HepG2 (cell line): ENCODE data around the gene TRIM54. TPM values are rescaled to one million over a fixed set of nuclear protein-coding genes. Genes with fewer than 3 reads are reported as not detected.

ENCODE experiments used
- ATAC-seq: fragments of 200-7000 bp; cut with Tn5 transposase; 3 replicates; pipeline ENCODE4 v1.9.1; 2020; ENCODE audit warnings: mild to moderate bottlenecking, moderate library complexity
- BruUV-seq: library from RNA; stranded (reverse); fragments of 400-500 nt; replicated peaks from 2 replicates; lab custom pipeline; 2021; lab: Mats Ljungman, UMichigan
- CTCF ChIA-PET: fragments of 300-600 bp; formaldehyde crosslinking; extraction: SDS; loops from one replicate; lab custom pipeline; 2021; ENCODE audit warnings: low total read pairs, inconsistent platforms, low intra/inter-chr PET ratio; lab: Yijun Ruan, JAX
- POLR2A ChIA-PET: fragments of 350-600 bp; sonication (Branson Sonifier 250); formaldehyde crosslinking; loops from one replicate; lab custom pipeline; 2020; ENCODE audit warnings: antibody characterized with exemption, inconsistent platforms; lab: Yijun Ruan, JAX
- DNase-seq: peaks from one replicate; pipeline ENCODE4 v3.0.0-alpha.2; 2015; ENCODE audit warnings: low spot score
- FAIRE-seq: peaks from 3 replicates; lab custom pipeline; 2011; peaks lifted over from hg19 to GRCh38; lab: Jason Lieb, UNC
- H2AFZ ChIP-seq: one replicate; pipeline ENCODE4 v1.6.1; 2011; ENCODE audit warnings: low read length, inconsistent platforms
- H3K27ac ChIP-seq: fragments of 300-600 bp; 3 replicates; pipeline ENCODE4 v1.8.0; 2011; ENCODE audit warnings: mixed run types, mild to moderate bottlenecking, mixed read lengths, low read length, inconsistent platforms; ENCODE audit not compliant: insufficient read depth; ENCODE audit errors: extremely low read length
- H3K27me3 ChIP-seq, 2 experiments: fragments of 200-600 bp in 1 of 2; 2 replicates in 1 of 2; 3 replicates in 1 of 2; pipeline versions ENCODE4 v1.6.0 to v1.8.0; 2011; ENCODE audit warnings: low read length in 2 of 2, mild to moderate bottlenecking in 2 of 2, moderate library complexity in 2 of 2, inconsistent platforms in 1 of 2; ENCODE audit not compliant: insufficient read depth in 2 of 2, control insufficient read depth in 1 of 2
- H3K36me3 ChIP-seq, 2 experiments: fragments of 200-600 bp in 1 of 2; replicated peaks in 1 of 2; 2 replicates in 1 of 2; 3 replicates in 1 of 2; pipeline versions ENCODE4 v1.5.1 to v1.8.0; 2011; ENCODE audit warnings: low read length in 2 of 2, inconsistent platforms in 1 of 2; ENCODE audit not compliant: insufficient read depth in 2 of 2, control insufficient read depth in 1 of 2
- H3K4me1 ChIP-seq: 2 replicates; pipeline ENCODE4 v1.5.1; 2012; ENCODE audit warnings: low read length, inconsistent platforms; ENCODE audit not compliant: insufficient read depth
- H3K4me2 ChIP-seq: 2 replicates; pipeline ENCODE4 v1.6.0; 2011; ENCODE audit warnings: low read depth, low read length, inconsistent platforms
- H3K4me3 ChIP-seq, 3 experiments: fragments of 200-600 bp in 1 of 3; sonication (generic), shearing (Covaris generic) in 1 of 3; replicated peaks in 1 of 3; 2 replicates each; pipeline ENCODE4 v1.5.1; 2011 to 2016; ENCODE audit warnings: low read length in 3 of 3, inconsistent platforms in 2 of 3, low read depth in 2 of 3, mild to moderate bottlenecking in 2 of 3, control low read depth in 1 of 3, mixed read lengths in 1 of 3; ENCODE audit not compliant: insufficient read depth in 1 of 3
- H3K79me2 ChIP-seq: one replicate; pipeline ENCODE4 v1.6.1; 2011; ENCODE audit warnings: low read length, inconsistent platforms; ENCODE audit not compliant: insufficient read depth
- H3K9ac ChIP-seq: 2 replicates; pipeline ENCODE4 v1.6.0; 2011; ENCODE audit warnings: mild to moderate bottlenecking, low read depth, low read length, inconsistent platforms; ENCODE audit not compliant: insufficient read depth
- H3K9me3 ChIP-seq: 2 replicates; pipeline ENCODE4 v1.5.1; 2012; ENCODE audit warnings: mild to moderate bottlenecking, low read length
- H4K20me1 ChIP-seq: 2 replicates; pipeline ENCODE4 v1.6.0; 2011; ENCODE audit warnings: inconsistent platforms, mild to moderate bottlenecking, low read length, moderate library complexity; ENCODE audit not compliant: insufficient read depth
- BATF2 ChIP-seq: sonication (generic); formaldehyde crosslinking; IDR thresholded peaks from 2 replicates; pipeline ENCODE4 v1.8.0; 2022; ENCODE audit warnings: mild to moderate bottlenecking, missing genetic modification reagents, moderate library complexity
- HCFC1 ChIP-seq: fragments of 150-350 bp; IDR thresholded peaks from 2 replicates; pipeline ENCODE4 v1.6.1; 2014; ENCODE audit warnings: low read depth, low read length
- RBFOX2 ChIP-seq: fragments of 200-400 bp; formaldehyde crosslinking; IDR thresholded peaks from 2 replicates; pipeline ENCODE4 v1.6.1; 2017; ENCODE audit warnings: low read depth, mild to moderate bottlenecking, low read length
- SAFB2 ChIP-seq: sonication (generic); formaldehyde crosslinking; IDR thresholded peaks from 2 replicates; pipeline ENCODE4 v1.5.1; 2020; ENCODE audit warnings: missing genetic modification reagents, low read depth, mild to moderate bottlenecking, borderline replicate concordance
- STAT5B ChIP-seq: sonication (generic); formaldehyde crosslinking; IDR thresholded peaks from 2 replicates; pipeline ENCODE4 v1.4.0; 2020; ENCODE audit warnings: missing genetic modification reagents
- ZFAT ChIP-seq: sonication (generic); formaldehyde crosslinking; conservative IDR thresholded peaks from 2 replicates; pipeline ENCODE4 v1.8.1; 2023; ENCODE audit warnings: missing genetic modification reagents, inconsistent platforms
- ZMYM2 ChIP-seq: sonication (generic); formaldehyde crosslinking; IDR thresholded peaks from 2 replicates; pipeline ENCODE4 v1.8.0; 2022; ENCODE audit warnings: mild to moderate bottlenecking, missing genetic modification reagents
- ZMYM3 ChIP-seq: sonication (generic); formaldehyde crosslinking; IDR thresholded peaks from 2 replicates; pipeline ENCODE4 v1.5.1; 2020; ENCODE audit warnings: mild to moderate bottlenecking, missing genetic modification reagents
- ZNF839 ChIP-seq: sonication (generic); formaldehyde crosslinking; IDR thresholded peaks from 2 replicates; pipeline ENCODE4 v1.4.0; 2020; ENCODE audit warnings: missing genetic modification reagents, mild to moderate bottlenecking, borderline replicate concordance
- WGBS: methylation state at CpG from one replicate; pipeline ENCODE4 v1.1.6; 2017; ENCODE audit warnings: low lambda C conversion rate; 5-methylcytosine and 5-hydroxymethylcytosine counted together
- in situ Hi-C: cut with HindIII; loops from 2 replicates; pipeline ENCODE4 v1.10.0; 2017; ENCODE audit warnings: low pct_unique_long_range_greater_than_20kb; ENCODE audit not compliant: extremely low pct_ligation_motif_present
- intact Hi-C: fragments of 100-400 bp; cut with micrococcal nuclease; formaldehyde crosslinking; loops from one replicate; pipeline ENCODE4 v1.10.0; 2022; ENCODE audit not compliant: unreplicated experiment
- polyA plus RNA-seq, 8 experiments: library from polyadenylated mRNA; depleted of rRNA in 3 of 8; stranded (reverse) in 7 of 8; unstranded in 1 of 8; fragments of >200 nt; fragmentation: Illumina TruSeq in 4 of 8; extraction: Trizol in 4 of 8; gene quantifications; 2 replicates each; pipeline versions ENCODE4 v1.2.1 to v1.2.3, GENCODE V29; 2011 to 2016; ENCODE audit warnings: low read depth in 4 of 8, missing spikeins in 1 of 8, mixed read lengths in 1 of 8; ENCODE audit not compliant: insufficient read depth in 1 of 8
- total RNA-seq, 5 experiments: library from RNA; depleted of rRNA; stranded (reverse); fragments of >200 nt; fragmentation: Illumina TruSeq; extraction: Trizol; gene quantifications; 2 replicates each; pipeline ENCODE4 v1.2.3, GENCODE V29; 2016; ENCODE audit warnings: low read depth in 1 of 5
- TF ChIP-seq, protein P1 (sequence below): sonication (generic); formaldehyde crosslinking; IDR thresholded peaks from 2 replicates; pipeline ENCODE4 v1.5.1; 2020; ENCODE audit warnings: missing genetic modification reagents, mild to moderate bottlenecking, borderline replicate concordance
- TF ChIP-seq, protein P2 (sequence below): sonication (generic); formaldehyde crosslinking; IDR thresholded peaks from 2 replicates; pipeline ENCODE4 v1.4.0; 2020; ENCODE audit warnings: mild to moderate bottlenecking, missing genetic modification reagents
- TF ChIP-seq, protein P3 (sequence below): sonication (generic); formaldehyde crosslinking; IDR thresholded peaks from 2 replicates; pipeline ENCODE4 v1.4.0; 2020; ENCODE audit warnings: mild to moderate bottlenecking, missing genetic modification reagents

Gene TRIM54
- total and polyA plus RNA-seq, 2 of the 13 experiments (the other 11 are each of a cell fraction or from before 2014, with no cell fraction given) = 0.07 to 0.13 TPM

- Histone ChIP-seq H3K27me3 (no peaks in the 10 kb centered on the region), H3K79me2 (no peaks in the 10 kb centered on the region), H3K36me3 (peaks cover 51 to 68% of the 10 kb centered on the region in 2 experiments), H3K4me1 (no peaks in the 10 kb centered on the region), H3K9me3 (no peaks in the 10 kb centered on the region), H3K27ac (no peak overlapping the region), H3K9ac (no peak overlapping the region), H3K4me2 (no peak overlapping the region), H4K20me1 (no peaks in the 10 kb centered on the region), H3K4me3 (no peak overlapping the region), H2AFZ (no peak overlapping the region)
- in situ Hi-C loops = no loop called here
- no peak for FAIRE-seq
- CTCF ChIA-PET = no interaction called here
- POLR2A ChIA-PET = no interaction called here
- BruUV-seq = no TSS peak
- intact Hi-C loops = no loop called here
- no peak for DNase-seq
- 97% methylated on average over 16 of the region's 16 CpGs for WGBS
- ATAC-seq = no peak
- TF ChIP-seq ZNF839 (CRISPR knock-in tag) = no peak
- TF ChIP-seq, protein P1, sequence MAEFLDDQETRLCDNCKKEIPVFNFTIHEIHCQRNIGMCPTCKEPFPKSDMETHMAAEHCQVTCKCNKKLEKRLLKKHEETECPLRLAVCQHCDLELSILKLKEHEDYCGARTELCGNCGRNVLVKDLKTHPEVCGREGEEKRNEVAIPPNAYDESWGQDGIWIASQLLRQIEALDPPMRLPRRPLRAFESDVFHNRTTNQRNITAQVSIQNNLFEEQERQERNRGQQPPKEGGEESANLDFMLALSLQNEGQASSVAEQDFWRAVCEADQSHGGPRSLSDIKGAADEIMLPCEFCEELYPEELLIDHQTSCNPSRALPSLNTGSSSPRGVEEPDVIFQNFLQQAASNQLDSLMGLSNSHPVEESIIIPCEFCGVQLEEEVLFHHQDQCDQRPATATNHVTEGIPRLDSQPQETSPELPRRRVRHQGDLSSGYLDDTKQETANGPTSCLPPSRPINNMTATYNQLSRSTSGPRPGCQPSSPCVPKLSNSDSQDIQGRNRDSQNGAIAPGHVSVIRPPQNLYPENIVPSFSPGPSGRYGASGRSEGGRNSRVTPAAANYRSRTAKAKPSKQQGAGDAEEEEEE (CRISPR knock-in tag) = no peak
- TF ChIP-seq RBFOX2 = 0 out of 2 replicates have a peak, but pooled peaks have one; percentile 26
These were observed 39.6 kb upstream of the TRIM54 start for GRCh38 chr2:27242614-27242951.

- no TSS peak for BruUV-seq
- DNase-seq = no peak
- no peak overlapping the region for H3K4me2 ChIP-seq
- H3K9ac ChIP-seq = no peak overlapping the region
- no peaks in the 10 kb centered on the region for H3K9me3 ChIP-seq
- ATAC-seq = no peak
- H3K36me3 ChIP-seq = peaks cover 43 to 58% of the 10 kb centered on the region in 2 experiments
- no peaks in the 10 kb centered on the region for H3K27me3 ChIP-seq
- H3K79me2 ChIP-seq = no peaks in the 10 kb centered on the region
- in situ Hi-C loops (no loop called here), intact Hi-C loops (no loop called here)
- H3K4me3 ChIP-seq = no peak overlapping the region
- POLR2A ChIA-PET = interaction anchor here (0.8 kb wide), 1 partner anchor 36 kb away, joined by 4 read pairs; no protein-coding TSS in a partner anchor
- CTCF ChIA-PET = no interaction called here
- H3K4me1 ChIP-seq = no peaks in the 10 kb centered on the region
- WGBS = 98% methylated on average over 19 of the region's 19 CpGs
- no peaks in the 10 kb centered on the region for H4K20me1 ChIP-seq
- FAIRE-seq = no peak
- no peak overlapping the region for H3K27ac ChIP-seq
- H2AFZ ChIP-seq = no peak overlapping the region
- TF ChIP-seq, protein P2, sequence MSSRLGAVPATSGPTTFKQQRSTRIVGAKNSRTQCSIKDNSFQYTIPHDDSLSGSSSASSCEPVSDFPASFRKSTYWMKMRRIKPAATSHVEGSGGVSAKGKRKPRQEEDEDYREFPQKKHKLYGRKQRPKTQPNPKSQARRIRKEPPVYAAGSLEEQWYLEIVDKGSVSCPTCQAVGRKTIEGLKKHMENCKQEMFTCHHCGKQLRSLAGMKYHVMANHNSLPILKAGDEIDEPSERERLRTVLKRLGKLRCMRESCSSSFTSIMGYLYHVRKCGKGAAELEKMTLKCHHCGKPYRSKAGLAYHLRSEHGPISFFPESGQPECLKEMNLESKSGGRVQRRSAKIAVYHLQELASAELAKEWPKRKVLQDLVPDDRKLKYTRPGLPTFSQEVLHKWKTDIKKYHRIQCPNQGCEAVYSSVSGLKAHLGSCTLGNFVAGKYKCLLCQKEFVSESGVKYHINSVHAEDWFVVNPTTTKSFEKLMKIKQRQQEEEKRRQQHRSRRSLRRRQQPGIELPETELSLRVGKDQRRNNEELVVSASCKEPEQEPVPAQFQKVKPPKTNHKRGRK (CRISPR knock-in tag) = no peak
- TF ChIP-seq ZMYM3 = no peak
- no peak for TF ChIP-seq ZMYM2
- TF ChIP-seq, protein P3, sequence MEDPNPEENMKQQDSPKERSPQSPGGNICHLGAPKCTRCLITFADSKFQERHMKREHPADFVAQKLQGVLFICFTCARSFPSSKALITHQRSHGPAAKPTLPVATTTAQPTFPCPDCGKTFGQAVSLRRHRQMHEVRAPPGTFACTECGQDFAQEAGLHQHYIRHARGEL = no peak
- no peak for TF ChIP-seq HCFC1
- no peak for TF ChIP-seq SAFB2 (CRISPR knock-in tag)
- TF ChIP-seq ZFAT (CRISPR knock-in tag) = no peak
- TF ChIP-seq STAT5B (CRISPR knock-in tag) = no peak
- no peak for TF ChIP-seq BATF2 (CRISPR knock-in tag)
These were observed 38.7 kb upstream of the TRIM54 start for GRCh38 chr2:27243391-27244130.
